ENCODE data around the gene ATP8B3.

Gene ATP8B3

GRCh38 chr19:1854039-1854541, 42.0 kb upstream of the ATP8B3 start:
- Histone ChIP-seq H3K27ac (peak overlapping the region in 1 of 2 donors; percentile 90), H3K4me3 (no peak overlapping the region)
- no peak for TF ChIP-seq CTCF (IDR thresholded peaks at IDR 0.05)
- DNase-seq (ENCODE audit: low spot score) = no peak

- H3K27ac ChIP-seq = peak overlapping the region in 1 of 2 donors; percentile 90
- H3K4me3 ChIP-seq = no peak overlapping the region
- TF ChIP-seq CTCF (IDR thresholded peaks at IDR 0.05) = peak; percentile 77
- no peak for DNase-seq (ENCODE audit: low spot score)
Measured at GRCh38 chr19:1853295-1854038, 41.4 kb upstream of the ATP8B3 start.

GRCh38 chr19:1852581-1853128, 40.6 kb upstream of the ATP8B3 start:
- no peak for TF ChIP-seq CTCF (IDR thresholded peaks at IDR 0.05)
- Histone ChIP-seq H3K27ac (no peak overlapping the region), H3K4me3 (no peak overlapping the region)
- no peak for DNase-seq (ENCODE audit: low spot score)

- TF ChIP-seq CTCF (IDR thresholded peaks at IDR 0.05) = no peak
- no peak overlapping the region for H3K27ac ChIP-seq
- H3K4me3 ChIP-seq = no peak overlapping the region
- DNase-seq (ENCODE audit: low spot score) = no peak
Measured at GRCh38 chr19:1851654-1852580, 39.8 kb upstream of the ATP8B3 start.

- H3K4me3 ChIP-seq = no peak overlapping the region
- DNase-seq (ENCODE audit: low spot score) = no peak
Measured at GRCh38 chr19:1850809-1851653, 39.0 kb upstream of the ATP8B3 start.

More at GRCh38 chr19:1850809-1851653, 39.0 kb upstream of the ATP8B3 start:
- TF ChIP-seq CTCF (IDR thresholded peaks at IDR 0.05) = no peak
- H3K27ac ChIP-seq = no peak overlapping the region
